H1 (cell line): ENCODE data around the gene SCAI. TPM values are rescaled to one million over a fixed set of nuclear protein-coding genes. Genes with fewer than 3 reads are reported as not detected.
A peak's percentile ranks its signal among the peaks of the same experiment; 100 is the strongest.

Experiments used
- CHD7 ChIP-seq: fragments of 300-600 bp; sonication (generic); IDR thresholded peaks from 2 replicates; pipeline ENCODE4 v1.7.1; 2012; ENCODE audit warnings: low read length, moderate library complexity, mild to moderate bottlenecking, inconsistent platforms; ENCODE audit not compliant: insufficient replicate concordance
- GTF2F1 ChIP-seq: IDR thresholded peaks from 2 replicates; pipeline ENCODE4 v1.6.1; 2012; ENCODE audit warnings: low read depth, low read length, improper control_type of control experiment, borderline replicate concordance
- PHF8 ChIP-seq: fragments of 200-600 bp; sonication (generic); conservative IDR thresholded peaks from 2 replicates; pipeline ENCODE4 v1.7.1; 2012; ENCODE audit warnings: low read depth, mild to moderate bottlenecking, inconsistent platforms, low read length, moderate library complexity
- SIN3A ChIP-seq, 2 experiments: IDR thresholded peaks in 1 of 2; conservative IDR thresholded peaks in 1 of 2; 2 replicates each; pipeline ENCODE4 v1.6.1; 2011 to 2012; ENCODE audit warnings: low read length in 2 of 2, improper control_type of control experiment in 1 of 2, low read depth in 1 of 2, mild to moderate bottlenecking in 1 of 2
- SIRT6 ChIP-seq: IDR thresholded peaks from one replicate; pipeline ENCODE4 v1.7.1; 2012; ENCODE audit warnings: low read length, inconsistent platforms
- YY1 ChIP-seq: IDR thresholded peaks from 2 replicates; pipeline ENCODE4 v1.6.1; 2011; ENCODE audit warnings: low read depth, mild to moderate bottlenecking, low read length
- polyA plus RNA-seq, 7 experiments: library from polyadenylated mRNA; depleted of rRNA in 3 of 7; stranded (reverse) in 5 of 7; unstranded in 2 of 7; fragments of >200 nt in 5 of 7; fragments of 200-250 nt in 2 of 7; gene quantifications; 1 replicate in 5 of 7; 2 replicates in 1 of 7; 4 replicates in 1 of 7; pipeline versions ENCODE4 v1.2.1 to v1.2.3, GENCODE V29; 2011 to 2013; ENCODE audit warnings: missing spikeins in 2 of 7, mixed read lengths in 2 of 7
- total RNA-seq: library from RNA; stranded (reverse); fragmentation: NEBNext Ultra II Directional; extraction: Animal tissue kit (Norgen Biotek cat#: 25700); gene quantifications from 2 replicates; pipeline ENCODE4 v1.2.1, GENCODE V29; 2021
- TF ChIP-seq, protein P1 (sequence below): IDR thresholded peaks from 2 replicates; pipeline ENCODE4 v1.6.1; 2011; ENCODE audit warnings: low read depth, mild to moderate bottlenecking, low read length; ENCODE audit not compliant: insufficient read depth

Gene SCAI
- total and polyA plus RNA-seq, 2 of the 8 experiments (the other 6 are each of a cell fraction or from before 2014, with no cell fraction given), result 6.4 to 19.8 TPM

- TF ChIP-seq CHD7 (no peak), PHF8 (peak; percentile 96), YY1 (peak; percentile 87), SIRT6 (no peak), GTF2F1 (peak; percentile 79; the same call in 1 of the 2 replicates), SIN3A (conservative IDR thresholded peaks at IDR 0.05 in 1 of 2, IDR thresholded peaks at IDR 0.05 in 1 of 2; ENCODE audit: low read depth in 1 of 2, low read length in 2 of 2) (peak; percentile 58 to 66; a peak in 1 of 4 replicates)
- TF ChIP-seq, protein P1, sequence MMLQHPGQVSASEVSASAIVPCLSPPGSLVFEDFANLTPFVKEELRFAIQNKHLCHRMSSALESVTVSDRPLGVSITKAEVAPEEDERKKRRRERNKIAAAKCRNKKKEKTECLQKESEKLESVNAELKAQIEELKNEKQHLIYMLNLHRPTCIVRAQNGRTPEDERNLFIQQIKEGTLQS, result peak; percentile 78
Measured at GRCh38 chr9:125189361-125190289, 46.3 kb upstream of the SCAI start, which contains the start of gene PPP6C (continued).
